Measurements from ENCODE around the gene PFKFB4. TPM values are rescaled to one million over a fixed set of nuclear protein-coding genes. Genes with fewer than 3 reads are reported as not detected.

PFKFB4 gene
- total and polyA plus RNA-seq, 9 of the 15 experiments (the other 6 are each of a cell fraction or from before 2014, with no cell fraction given): 0.92 to 56.3 (median 13.5) TPM

DNA sequence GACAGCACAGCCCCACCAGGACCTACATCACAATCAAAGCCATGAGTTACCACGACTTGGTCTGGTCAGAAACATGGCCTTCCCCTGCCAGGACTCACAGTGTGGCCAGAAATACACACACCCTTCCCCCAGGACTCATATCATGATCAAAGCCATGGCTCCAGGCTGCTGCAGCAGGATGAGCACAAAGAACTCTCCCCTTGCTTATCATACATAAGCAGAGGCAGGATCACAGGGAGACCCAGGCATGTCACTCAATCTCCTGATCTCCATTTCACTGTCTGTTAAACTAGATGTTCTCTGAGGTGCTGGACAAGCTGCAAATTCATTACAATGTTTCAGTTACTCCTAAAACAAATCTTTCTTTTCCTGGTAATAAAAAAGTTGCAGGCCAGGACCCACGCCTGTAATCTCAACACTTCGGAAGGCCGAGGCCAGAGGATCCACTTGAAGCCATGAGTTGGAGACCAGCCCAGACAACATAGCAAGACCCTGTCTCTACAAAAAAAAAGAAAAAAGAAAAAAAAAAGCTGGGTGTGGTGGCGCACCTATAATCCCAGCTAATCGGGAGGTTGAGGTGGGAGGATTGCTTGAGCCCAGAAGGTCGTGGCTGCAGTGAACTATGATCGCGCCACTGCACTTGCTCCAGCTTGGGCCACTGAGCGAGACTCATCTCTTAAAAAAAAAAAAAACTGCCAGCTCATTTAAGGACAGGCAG is 1.2 kb downstream of the PFKFB4 start (continued):
- TF ChIP-seq MGA (IDR thresholded peaks at IDR 0.05) (no peak), ZNF77 (CRISPR knock-in tag; IDR thresholded peaks at IDR 0.05) (no peak), MTA3 (IDR thresholded peaks at IDR 0.05; ENCODE audit: borderline replicate concordance) (peak; percentile 31; the same call in 1 of the 2 replicates), TBL1XR1 (IDR thresholded peaks at IDR 0.05; ENCODE audit: low read length in 2 of 2) (peak in 1 of 2 experiments; percentile 50; a peak in 1 of 4 replicates), E2F3 (CRISPR knock-in tag; IDR thresholded peaks at IDR 0.05) (no peak), HMG20B (CRISPR knock-in tag; IDR thresholded peaks at IDR 0.05) (no peak)
- TF ChIP-seq, protein P1, sequence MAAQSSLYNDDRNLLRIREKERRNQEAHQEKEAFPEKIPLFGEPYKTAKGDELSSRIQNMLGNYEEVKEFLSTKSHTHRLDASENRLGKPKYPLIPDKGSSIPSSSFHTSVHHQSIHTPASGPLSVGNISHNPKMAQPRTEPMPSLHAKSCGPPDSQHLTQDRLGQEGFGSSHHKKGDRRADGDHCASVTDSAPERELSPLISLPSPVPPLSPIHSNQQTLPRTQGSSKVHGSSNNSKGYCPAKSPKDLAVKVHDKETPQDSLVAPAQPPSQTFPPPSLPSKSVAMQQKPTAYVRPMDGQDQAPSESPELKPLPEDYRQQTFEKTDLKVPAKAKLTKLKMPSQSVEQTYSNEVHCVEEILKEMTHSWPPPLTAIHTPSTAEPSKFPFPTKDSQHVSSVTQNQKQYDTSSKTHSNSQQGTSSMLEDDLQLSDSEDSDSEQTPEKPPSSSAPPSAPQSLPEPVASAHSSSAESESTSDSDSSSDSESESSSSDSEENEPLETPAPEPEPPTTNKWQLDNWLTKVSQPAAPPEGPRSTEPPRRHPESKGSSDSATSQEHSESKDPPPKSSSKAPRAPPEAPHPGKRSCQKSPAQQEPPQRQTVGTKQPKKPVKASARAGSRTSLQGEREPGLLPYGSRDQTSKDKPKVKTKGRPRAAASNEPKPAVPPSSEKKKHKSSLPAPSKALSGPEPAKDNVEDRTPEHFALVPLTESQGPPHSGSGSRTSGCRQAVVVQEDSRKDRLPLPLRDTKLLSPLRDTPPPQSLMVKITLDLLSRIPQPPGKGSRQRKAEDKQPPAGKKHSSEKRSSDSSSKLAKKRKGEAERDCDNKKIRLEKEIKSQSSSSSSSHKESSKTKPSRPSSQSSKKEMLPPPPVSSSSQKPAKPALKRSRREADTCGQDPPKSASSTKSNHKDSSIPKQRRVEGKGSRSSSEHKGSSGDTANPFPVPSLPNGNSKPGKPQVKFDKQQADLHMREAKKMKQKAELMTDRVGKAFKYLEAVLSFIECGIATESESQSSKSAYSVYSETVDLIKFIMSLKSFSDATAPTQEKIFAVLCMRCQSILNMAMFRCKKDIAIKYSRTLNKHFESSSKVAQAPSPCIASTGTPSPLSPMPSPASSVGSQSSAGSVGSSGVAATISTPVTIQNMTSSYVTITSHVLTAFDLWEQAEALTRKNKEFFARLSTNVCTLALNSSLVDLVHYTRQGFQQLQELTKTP (IDR thresholded peaks at IDR 0.05; ENCODE audit: low read depth in 1 of 2, partially characterized antibody in 2 of 2): no peak
- TF ChIP-seq, protein P2, sequence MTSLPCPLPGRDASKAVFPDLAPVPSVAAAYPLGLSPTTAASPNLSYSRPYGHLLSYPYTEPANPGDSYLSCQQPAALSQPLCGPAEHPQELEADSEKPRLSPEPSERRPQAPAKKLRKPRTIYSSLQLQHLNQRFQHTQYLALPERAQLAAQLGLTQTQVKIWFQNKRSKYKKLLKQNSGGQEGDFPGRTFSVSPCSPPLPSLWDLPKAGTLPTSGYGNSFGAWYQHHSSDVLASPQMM (CRISPR knock-in tag; IDR thresholded peaks at IDR 0.05): no peak

Measured in K562 (cell line).